ENCODE data around the gene KRT4.

- TF ChIP-seq MAX (IDR thresholded peaks at IDR 0.05) (no peak), USF1 (IDR thresholded peaks at IDR 0.05) (no peak), NFIC (IDR thresholded peaks at IDR 0.05) (no peak), TEAD4 (IDR thresholded peaks at IDR 0.05) (no peak)
Observed at GRCh38 chr12:52766351-52767019, 47.4 kb downstream of the KRT4 start.

All from Ishikawa (cell line).